NK-92 treated with Interleukin-12 subunit alpha and Interleukin-12 subunit beta, amount 100 ng/mL, for 24 hours (cell line): ENCODE results near the gene MED22.

Source experiments
- DNase-seq: peaks from one replicate; lab custom pipeline; 2025; lab: John Stamatoyannopoulos, UW

Gene MED22

DNA sequence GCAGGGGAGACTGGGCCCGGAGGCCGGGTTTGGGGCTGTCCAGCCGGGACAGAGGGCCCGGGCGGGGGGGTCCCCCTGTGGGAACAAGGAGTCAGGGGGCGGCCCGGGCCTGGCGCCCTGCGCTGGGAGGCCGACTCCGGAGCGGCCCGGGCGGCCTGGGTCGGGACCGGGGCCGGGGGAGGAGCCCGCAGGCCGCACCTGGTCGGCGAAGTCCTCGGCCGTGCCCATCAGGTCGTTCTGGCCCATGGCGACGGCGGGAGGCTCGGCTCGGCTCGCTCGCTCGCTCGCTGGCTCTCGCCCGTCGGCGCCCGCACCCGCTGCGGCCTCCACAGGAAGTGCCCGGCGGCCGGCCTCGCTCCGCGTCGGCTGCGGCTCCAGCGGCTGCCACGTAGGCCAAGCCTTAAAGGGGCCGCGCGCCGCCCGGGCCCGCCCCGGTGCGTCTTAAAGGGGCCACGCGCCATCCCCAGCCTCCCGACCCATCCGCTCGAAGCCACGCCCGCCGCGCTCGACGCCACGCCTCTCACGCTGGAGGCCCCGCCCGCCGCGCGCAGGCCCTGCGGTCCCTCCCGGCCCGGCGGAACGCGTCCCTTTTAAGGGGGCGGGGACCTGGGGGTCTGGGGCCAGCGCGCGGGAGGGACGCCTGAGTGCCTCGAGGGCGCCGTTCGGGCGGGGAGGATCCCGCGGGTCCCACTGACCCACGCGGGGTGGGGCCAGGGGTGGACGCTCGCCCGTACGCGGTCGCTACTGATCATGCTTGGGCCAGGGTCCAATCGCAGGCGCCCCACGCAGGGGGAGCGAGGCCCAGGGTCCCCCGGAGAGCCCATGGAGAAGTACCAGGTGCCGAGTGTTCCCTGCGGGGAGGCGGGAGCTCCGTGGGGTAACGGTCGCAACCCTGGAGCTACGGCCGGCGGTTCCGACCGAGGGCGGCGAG, 28.1 kb upstream of the MED22 start, which contains the start of the genes STKLD1 and SURF4:
STKLD1 (plus strand) TSS at position 643 of the 931 bp plus-strand sequence; CDS start at position 751, 108 bp downstream.
SURF4 (minus strand) TSS at position 337 of the 931 bp plus-strand sequence; CDS start at position 246, 91 bp downstream.
- DNase-seq, result peak; percentile 84

DNA sequence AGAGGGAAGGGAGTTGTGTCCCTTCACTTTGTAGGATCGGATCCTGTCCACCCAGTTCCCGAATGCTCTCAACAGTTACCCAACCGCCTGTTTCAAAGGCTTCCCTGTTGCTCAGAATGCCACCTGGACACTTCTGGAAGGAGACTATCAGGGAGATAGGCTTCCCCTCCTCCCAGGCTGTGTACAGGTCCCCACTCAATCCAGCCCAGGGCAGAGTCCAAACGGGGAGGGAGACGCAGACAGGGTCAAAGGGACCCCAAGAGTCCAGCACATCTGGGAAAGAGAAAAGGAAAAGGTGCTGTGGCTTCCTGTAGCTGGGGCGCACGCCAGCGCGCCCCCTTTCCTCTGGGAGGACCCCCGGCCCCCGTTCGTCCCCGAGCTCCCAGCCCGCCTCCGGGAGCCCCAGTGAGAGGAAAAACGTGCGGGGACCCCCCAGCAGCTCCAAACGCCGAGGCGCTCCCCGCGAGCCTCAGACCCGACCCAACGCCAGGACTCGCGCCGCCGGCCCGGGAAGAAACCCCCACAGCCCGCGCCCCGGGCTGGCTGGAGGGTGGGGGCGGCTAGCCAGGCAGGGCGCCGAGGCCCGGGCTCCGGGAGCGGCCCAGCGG, 27.3 kb upstream of the MED22 start:
- no peak for DNase-seq

DNA sequence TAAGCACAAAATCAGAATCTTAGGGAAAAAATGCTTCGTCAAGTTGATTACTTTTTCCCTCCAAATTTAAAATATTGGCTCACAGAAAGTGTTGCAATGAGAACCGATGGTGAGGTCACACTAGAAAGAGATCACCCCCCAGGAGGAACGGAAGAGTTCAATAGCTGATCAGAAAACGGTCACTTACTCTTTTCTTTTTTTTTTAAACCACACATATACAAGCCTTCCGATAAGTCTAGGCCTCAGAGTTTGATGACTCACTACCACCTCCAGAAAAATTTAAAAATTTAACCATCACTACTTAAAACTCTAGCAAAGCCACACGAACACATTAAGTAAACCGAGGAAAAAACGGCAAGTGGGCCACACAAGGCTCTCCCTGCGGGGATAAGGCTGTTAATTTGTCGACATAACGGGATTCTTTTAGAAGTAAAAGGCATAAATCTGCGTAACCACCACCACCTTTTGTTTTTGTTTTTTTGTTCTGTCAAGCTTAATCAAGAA, 26.7 kb upstream of the MED22 start:
- no peak for DNase-seq

DNA sequence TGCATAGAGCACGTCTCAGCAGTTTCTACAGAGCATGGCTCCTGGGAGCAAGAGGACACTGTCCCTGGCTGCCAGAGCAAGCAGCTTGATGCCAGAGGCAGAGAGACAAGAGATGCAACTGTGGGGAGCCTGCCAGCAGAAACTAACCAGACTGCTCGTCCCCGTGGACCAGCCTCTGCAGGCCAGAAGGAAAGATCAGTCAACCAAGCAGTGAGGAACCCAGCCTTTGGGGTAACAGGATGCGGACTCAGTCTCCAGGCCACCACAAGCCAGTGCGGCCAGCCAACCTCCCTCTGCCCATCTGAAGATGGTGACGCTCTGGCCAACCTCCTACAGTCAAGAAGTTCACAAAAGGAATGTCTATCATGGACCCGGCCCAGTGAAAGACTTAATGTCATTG, 24.2 kb upstream of the MED22 start:
- no peak for DNase-seq

DNA sequence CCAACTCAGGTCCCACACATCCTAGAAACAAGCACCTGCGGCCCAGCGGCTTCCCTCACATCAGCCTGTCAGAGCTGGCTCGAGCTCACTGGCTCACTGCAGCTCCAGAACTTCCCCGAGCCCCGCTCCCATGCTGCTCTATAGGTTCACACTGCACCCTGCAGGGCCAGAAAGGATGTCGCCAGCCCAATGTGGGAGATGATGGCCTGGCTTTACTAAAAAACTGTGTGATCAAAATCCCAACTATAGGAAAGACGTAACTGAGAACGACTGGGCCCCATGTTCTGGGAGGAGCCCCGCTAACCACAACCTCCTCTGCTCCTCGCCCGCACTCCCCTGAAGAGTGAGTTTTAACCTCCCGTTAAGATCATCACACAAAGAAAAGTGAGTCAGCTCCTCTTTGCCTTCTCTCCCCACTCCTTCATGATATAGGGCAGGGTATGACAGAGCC, 23.4 kb upstream of the MED22 start:
- DNase-seq, result peak; percentile 32

DNA sequence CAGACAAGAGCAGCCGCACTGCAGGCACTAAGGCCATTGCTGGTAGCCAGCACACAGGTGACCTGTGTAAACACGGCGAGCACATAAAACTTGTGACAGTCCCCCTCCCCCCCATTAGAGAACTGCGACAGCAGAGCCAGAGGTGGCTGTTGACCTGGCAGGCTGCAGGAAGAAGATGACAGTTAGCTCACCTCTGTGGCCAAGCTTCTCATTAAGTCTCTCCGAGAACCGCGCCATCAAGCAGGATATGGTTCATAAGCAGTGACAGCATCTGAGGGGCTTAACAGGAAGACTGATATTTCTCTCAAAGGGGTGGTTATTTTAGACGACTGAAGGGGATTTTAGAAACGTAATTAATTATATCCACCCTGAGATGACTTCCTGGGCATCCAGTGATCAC, 22.8 kb upstream of the MED22 start:
- DNase-seq, result no peak

DNA sequence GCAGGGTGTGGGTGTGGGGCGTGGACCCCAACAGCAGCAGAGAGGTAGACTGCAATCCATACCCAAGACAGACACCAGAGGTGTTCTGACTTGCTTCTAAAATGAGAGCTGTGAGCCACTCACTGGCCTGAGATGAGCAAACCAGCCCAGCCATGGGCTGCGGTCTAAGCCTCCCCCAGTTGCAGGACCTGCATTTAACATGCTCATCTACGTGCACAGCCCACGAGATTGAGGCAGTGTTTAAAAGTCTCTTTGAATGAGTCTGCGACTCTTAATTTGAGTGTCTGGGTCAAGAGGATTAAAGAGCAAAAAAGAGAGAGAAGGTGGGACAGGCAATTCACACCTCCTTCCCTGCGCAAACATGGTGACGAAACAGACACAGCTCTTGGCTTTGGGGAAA, 22.0 kb upstream of the MED22 start:
- no peak for DNase-seq

DNA sequence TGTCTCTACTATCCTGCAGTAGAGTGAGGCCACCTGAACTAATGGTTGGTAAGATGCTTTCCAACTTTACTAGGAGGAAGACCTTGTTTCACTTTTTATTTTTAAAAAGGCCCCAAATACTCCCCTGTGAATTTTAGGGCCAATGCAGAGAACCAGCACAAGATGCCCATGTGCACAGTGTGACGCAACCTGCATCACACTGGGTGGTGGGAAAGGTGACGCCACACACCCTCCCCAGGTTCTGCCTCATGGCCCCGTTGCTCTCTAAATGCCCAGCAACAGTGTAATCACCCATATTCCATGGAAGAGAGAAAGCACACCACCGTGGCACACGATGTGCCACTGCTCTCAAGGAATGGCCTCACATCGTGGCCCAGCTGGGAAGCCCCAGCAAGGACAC, 21.5 kb upstream of the MED22 start:
- DNase-seq, result no peak

DNA sequence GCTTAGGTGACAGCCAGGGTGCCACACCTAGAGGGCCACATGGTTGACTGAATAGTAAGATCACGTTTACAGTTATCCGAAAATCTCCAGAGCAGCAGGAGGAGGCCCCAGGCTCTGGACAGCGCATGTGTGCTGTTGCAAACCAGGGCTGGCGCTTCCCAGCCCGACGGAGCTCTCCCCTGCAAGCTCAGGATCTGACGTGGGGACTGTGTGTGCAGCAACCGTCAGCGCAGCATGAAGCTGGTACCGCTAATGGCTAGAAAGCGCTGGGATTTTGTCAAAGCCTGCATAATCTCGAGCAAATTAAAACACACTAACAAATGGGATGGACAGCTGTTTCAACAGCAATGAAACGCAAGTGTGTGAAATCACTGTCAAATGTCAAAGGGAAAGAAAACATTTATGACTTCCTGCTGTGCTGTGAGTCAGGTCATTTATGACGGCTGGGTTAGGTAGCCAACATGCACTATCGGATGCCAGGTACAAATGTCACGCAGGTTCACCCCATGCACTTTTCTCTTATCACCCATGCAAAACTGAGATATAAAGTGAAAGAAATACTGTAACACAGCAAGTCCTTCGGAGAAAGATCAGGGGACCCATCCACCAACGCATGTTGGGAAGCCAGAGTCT, 20.4 kb upstream of the MED22 start:
- DNase-seq, result no peak

DNA sequence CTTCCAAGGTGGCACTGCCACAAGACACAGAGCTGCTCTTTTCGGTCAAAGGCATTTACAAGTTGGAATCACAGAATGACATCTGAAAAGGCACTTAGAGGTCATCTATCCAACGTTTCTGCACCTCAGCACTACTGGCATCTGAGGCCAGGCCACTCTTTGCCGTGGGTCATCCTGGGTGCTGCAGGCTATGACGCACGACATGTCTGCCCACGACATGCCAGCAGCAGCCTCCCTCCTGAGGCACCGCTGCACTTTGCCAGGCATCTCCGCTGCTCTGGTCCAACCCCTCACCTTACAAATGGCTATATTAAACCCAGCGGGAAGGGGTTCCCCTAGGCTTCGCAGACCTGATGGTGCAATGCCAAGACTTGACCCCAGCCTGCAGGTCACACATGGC, 19.8 kb upstream of the MED22 start:
- DNase-seq, result no peak

DNA sequence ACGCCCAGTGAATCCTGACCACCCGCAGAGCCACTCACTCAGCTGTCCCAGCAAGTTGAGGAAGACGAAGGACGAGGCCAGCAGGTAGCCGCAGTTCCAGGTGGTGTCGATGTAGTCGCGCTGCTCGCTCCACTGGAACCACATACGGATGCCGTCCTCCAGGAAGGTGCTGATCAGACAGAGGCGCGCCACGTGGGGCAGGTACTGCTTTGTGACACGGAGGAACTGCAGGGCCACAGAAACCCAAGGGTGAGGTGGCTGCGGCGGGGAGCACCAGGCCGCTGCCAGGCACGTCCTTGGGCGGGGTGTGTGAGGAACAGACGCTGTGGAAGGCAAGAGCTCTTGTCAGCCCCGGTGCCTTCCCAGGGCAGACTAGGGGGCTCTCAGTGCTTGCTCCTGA, 19.3 kb upstream of the MED22 start:
- DNase-seq, result no peak

DNA sequence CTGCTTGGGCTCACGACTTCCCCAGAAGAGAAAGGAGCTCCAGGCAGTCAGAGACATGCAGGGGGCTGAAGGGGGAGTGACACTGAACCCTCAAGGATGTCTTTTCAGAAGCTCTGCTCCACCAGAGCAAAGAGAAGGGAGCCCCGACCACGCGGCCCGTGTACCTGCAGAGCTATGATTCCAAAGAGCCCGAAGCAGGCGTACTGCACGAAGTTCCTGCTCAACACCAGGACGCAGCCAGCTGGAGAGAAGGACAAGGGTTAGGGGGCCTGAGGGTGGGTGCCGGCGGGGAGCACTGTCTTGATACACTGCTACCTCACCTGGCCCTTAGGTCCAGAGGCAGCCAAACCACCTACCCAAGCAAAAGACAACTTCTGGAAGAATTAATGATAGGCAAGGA, 18.5 kb upstream of the MED22 start:
- DNase-seq, result no peak

DNA sequence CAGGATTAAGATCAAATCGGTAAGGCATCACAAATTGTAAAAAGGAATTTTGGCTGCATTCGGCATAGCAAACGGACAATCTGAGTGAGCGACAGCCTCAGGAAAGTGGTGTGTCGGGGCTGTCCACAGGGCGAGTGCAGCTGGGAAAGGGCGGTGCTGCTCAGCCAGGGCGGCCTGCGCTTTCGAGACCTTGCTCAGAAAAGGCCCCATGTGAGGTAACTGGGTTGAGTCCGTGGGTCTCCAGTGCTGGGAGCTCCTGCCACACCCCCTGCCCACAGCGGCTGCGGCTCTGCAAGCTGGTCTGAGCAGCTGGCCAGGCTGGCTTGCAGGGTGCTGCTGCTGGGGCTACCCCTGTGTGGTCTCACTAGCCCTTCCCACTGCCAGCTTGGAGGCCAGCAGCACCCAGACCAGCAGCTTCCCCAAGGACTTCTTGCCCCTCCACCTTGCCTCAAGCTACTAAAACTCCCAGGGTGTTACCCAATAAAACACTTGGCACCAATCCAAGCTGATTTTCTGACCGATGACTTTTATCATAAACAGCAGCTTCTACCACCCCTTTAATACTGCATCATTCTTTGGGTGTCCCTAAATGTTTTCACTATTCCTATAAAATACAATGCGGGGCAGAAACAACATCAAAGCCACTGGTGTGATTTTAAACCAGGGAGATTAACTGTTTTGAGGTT, 14.6 kb upstream of the MED22 start:
- DNase-seq, result no peak

DNA sequence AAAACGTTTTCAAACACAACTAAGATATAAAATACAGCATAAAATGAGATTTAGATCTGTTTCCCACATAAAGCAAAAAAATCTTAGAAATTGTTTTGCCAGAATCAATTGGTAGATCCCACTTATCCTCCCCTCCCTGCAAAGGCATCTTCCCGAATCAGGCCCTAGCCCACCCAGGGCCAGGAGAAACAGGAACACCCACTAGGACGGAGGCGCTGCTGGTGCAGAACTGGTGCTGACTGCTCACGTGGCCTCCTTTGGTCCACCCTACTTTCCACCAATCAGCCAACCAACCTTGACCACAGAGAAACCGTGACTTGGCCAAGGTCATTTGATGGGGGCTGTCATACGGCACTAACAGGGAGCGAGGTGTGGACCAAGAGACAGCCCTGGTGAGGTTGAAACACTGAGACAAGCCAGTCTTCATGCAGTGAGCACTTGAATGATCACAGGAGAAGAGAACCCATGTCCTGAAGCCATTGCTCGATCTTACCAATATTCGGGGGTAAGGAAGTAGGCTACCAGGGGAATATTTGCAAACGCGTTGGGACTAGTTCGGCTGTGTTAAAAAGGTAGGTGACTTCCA, 13.7 kb upstream of the MED22 start:
- DNase-seq, result no peak

DNA sequence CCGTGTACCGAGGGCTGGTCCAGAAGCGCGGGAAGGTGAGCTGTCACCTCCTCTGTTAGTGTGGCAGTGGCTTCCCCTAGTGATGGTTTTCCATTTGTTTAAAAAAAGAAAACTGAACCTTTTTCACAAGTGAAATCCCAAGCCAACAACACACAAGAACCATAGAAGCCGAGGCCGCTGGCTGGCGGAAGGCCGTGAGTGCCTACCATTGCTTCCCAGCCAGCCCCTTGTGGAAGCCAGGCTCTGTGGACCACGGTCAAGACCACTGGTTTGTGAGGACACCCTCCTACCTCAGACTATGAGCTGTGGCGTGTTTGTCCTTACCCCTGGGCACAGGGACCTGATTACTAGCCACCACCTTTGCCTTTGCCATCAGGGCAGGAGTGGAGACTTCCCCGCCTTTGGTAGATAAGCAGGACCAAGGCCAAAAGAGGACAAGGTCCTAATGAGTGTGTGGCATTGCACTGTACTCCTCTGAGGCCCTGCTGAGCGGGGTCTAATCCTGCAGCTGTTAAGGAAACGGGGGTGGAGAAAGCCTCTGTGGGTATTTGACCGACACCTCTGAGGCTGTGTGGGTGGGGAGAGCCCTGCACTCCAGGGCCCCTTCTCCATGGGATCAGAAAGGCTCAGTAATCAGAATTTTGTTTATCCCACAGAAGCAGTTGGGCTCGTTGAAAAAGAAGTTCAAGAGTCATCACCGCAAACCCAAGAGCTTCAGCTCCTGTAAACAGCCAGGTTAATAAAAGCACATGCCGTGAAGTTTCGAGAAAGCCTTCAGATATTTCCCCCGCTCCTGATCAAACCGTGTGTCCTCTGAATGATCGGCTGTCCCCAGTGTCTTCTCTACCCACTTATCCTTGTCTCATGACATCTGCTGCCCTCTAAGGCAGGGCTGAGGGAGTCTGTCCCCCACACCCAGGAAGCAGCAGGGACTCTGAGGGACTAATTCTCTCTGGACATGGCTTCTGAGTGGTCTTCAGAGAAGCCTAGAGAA, 12.8 kb upstream of the MED22 start:
- no peak for DNase-seq

DNA sequence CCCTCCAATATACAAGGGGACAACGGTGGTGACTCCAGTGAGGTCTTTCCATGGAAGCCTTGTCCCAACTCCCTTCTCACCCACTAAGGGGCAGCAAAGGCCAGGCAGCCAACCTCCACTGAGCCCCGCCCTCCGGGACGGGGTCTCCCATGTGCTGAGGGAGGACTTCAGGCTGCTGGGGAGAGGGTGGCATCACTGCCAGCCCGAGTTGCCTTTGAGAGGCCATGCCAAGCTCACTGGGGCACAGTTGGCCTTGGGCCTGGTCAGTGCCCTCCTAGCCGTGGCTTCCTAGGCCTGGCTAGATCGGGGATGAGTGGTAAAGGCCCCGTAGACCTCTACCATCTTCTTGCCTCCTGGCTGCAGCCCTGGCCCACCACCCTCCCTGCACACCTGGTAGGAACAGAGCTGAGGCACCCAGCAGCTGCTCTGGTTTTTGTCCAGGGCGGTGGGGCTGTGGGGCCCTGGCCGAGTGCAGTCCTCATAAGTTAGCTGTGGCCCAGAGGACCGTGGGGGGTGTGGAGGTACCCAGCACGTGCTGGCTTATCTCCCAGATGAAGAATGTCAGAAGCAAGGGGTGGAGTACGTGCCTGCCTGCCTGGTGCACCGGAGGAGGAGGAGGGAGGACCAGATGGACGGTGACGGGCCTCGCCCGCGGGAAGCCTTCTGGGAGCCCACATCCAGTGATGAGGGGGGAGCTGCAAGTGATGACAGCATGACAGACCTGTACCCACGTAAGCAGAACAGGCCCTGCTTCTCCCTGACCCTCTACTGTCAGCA, 11.7 kb upstream of the MED22 start:
- DNase-seq, result no peak

DNA sequence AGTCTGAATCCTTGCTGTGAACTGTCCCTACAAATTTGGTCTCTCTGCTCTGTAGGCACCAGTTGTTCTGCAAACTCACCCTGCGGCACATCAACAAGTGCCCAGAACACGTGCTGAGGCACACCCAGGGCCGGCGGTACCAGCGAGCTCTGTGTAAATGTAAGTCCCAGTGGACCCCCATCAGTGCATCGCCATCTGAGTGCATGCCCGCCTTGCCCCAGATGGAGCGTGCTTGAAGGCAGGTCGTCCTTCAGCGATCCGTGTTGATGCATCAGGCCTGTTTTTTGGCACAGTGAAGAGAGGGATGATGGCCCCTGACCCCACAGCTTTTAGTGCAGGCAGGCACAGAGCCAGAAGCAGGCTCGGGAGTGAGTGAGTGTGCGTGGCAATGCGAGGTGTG, 9.7 kb upstream of the MED22 start:
- no peak for DNase-seq

DNA sequence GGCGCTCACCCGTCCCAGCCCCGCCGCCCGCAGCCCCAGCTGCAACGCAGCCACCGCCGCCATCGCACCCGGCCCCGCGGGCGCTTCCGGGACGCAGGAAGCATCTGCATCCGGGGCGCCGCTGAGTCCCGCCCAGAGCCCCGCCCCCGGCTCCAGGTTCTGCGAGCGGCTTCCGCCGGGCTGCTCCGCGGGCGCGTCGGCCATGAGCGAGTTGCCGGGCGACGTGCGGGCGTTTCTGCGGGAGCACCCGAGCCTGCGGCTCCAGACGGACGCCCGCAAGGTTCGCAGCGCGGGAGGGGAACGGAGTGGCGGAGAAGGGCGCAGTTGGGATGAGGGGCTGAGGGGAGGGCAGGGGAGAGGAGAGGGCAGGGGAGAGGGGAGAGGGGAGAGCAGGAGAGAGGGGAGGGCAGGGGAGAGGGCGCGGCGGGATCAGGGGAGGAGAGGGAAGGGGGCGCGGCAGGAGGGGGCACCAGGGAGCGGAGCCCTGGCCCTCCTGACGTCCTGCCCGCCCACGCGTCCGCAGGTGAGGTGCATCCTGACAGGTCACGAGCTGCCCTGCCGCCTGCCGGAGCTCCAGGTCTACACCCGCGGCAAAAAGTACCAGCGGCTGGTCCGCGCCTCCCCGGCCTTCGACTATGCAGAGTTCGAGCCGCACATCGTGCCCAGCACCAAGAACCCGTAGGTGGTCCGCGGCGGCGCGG, 8.6 kb upstream of the MED22 start, which contains the start of the genes SURF1 and SURF2:
SURF1 (minus strand) TSS at position 97 of the 701 bp plus-strand sequence; CDS start at position 63, 34 bp downstream.
SURF2 (plus strand) TSS at position 160 of the 701 bp plus-strand sequence; CDS start at position 203, 43 bp downstream.
- DNase-seq, result peak; percentile 66
